ENCODE results near the gene PSMC3IP.
A peak's percentile ranks its signal among the peaks of the same experiment; 100 is the strongest.
"Not testable (repeated sequence)": the region's sequence is repeated elsewhere in the genome, so short reads cannot be mapped to it uniquely, and the experiment has no call there.

PSMC3IP gene

GRCh38 chr17:42553161-42553818, 24.2 kb downstream of the PSMC3IP start:
- Histone ChIP-seq H3K27me3 (ENCODE audit: control insufficient read depth in 1 of 2, insufficient read depth in 2 of 2, low read length in 2 of 2) (no peaks in the 10 kb centered on the region), H3K9ac (ENCODE audit: low read depth in 1 of 2, low read length in 2 of 2) (no peak overlapping the region), H3K4me3 (ENCODE audit: low read depth in 1 of 2, low read length in 2 of 2) (peak overlapping the region in 1 of 2 donors; percentile 95), H3K27ac (ENCODE audit: low read depth, low read length) (no peak overlapping the region), H3K9me3 (ENCODE audit: control insufficient read depth in 1 of 2, low read length in 2 of 2) (no peaks in the 10 kb centered on the region), H3K4me1 (ENCODE audit: control insufficient read depth in 1 of 2, insufficient read depth in 2 of 2, low read length in 2 of 2) (peaks cover 10 to 22% of the 10 kb centered on the region in 2 donors), H3K36me3 (ENCODE audit: control insufficient read depth in 1 of 2, insufficient read depth in 2 of 2, low read length in 2 of 2) (no peaks in the 10 kb centered on the region)

DNA sequence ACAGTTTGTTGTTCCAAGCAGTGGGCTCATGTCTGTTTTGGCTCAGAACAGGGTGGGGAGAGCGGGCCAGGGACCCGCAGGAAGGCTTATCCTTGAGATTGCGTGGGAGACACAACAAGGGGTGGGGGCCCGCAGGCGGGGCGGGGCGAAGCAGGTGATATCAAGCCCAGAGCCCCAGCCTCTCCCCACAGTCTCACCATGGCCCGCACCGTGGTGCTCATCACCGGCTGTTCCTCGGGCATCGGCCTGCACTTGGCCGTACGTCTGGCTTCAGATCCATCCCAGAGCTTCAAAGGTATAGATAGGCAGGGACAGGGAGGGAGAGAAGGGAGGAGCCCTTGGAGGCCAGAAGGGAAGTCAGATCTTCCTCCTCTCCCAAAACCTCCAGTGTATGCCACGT, 24.8 kb downstream of the PSMC3IP start, which contains the start of gene HSD17B1:
HSD17B1 (plus strand) TSS at position 188 of the 400 bp plus-strand sequence; CDS start at position 199, 11 bp downstream.
- not testable (repeated sequence) for H3K27me3 ChIP-seq (ENCODE audit: control insufficient read depth in 1 of 2, insufficient read depth in 2 of 2, low read length in 2 of 2); H3K36me3 ChIP-seq (ENCODE audit: control insufficient read depth in 1 of 2, insufficient read depth in 2 of 2, low read length in 2 of 2); H3K27ac ChIP-seq (ENCODE audit: low read depth, low read length); H3K9me3 ChIP-seq (ENCODE audit: control insufficient read depth in 1 of 2, low read length in 2 of 2)
- Histone ChIP-seq H3K9ac (ENCODE audit: low read depth in 1 of 2, low read length in 2 of 2) (peak within 1 kb of the TSS in 1 of 2 donors; percentile 90), H3K4me3 (ENCODE audit: low read depth in 1 of 2, low read length in 2 of 2) (peak within 1 kb of the TSS; percentile 84 to 95), H3K4me1 (ENCODE audit: control insufficient read depth in 1 of 2, insufficient read depth in 2 of 2, low read length in 2 of 2) (peaks cover 14 to 26% of the 10 kb centered on the region in 2 donors)

- no peaks in the 10 kb centered on the region for H3K27me3 ChIP-seq (ENCODE audit: control insufficient read depth in 1 of 2, insufficient read depth in 2 of 2, low read length in 2 of 2)
- no peak overlapping the region for H3K9ac ChIP-seq (ENCODE audit: low read depth in 1 of 2, low read length in 2 of 2)
- no peaks in the 10 kb centered on the region for H3K9me3 ChIP-seq (ENCODE audit: control insufficient read depth in 1 of 2, low read length in 2 of 2)
- H3K27ac ChIP-seq (ENCODE audit: low read depth, low read length): no peak overlapping the region
- H3K4me3 ChIP-seq (ENCODE audit: low read depth in 1 of 2, low read length in 2 of 2): peak overlapping the region; percentile 47 to 48
- peaks cover 0 to 4% of the 10 kb centered on the region in 2 donors for H3K36me3 ChIP-seq (ENCODE audit: control insufficient read depth in 1 of 2, insufficient read depth in 2 of 2, low read length in 2 of 2)
- peaks cover 7 to 19% of the 10 kb centered on the region in 2 donors for H3K4me1 ChIP-seq (ENCODE audit: control insufficient read depth in 1 of 2, insufficient read depth in 2 of 2, low read length in 2 of 2)
These were observed 28.4 kb downstream of the PSMC3IP start for GRCh38 chr17:42548993-42549755.

GRCh38 chr17:42548070-42548837, 29.3 kb downstream of the PSMC3IP start:
- Histone ChIP-seq H3K27me3 (ENCODE audit: control insufficient read depth in 1 of 2, insufficient read depth in 2 of 2, low read length in 2 of 2) (no peaks in the 10 kb centered on the region), H3K9ac (ENCODE audit: low read depth in 1 of 2, low read length in 2 of 2) (peak overlapping the region in 1 of 2 donors; percentile 32), H3K36me3 (ENCODE audit: control insufficient read depth in 1 of 2, insufficient read depth in 2 of 2, low read length in 2 of 2) (peaks cover 0 to 11% of the 10 kb centered on the region in 2 donors), H3K4me3 (ENCODE audit: low read depth in 1 of 2, low read length in 2 of 2) (peak overlapping the region; percentile 47 to 48), H3K27ac (ENCODE audit: low read depth, low read length) (no peak overlapping the region), H3K9me3 (ENCODE audit: control insufficient read depth in 1 of 2, low read length in 2 of 2) (no peaks in the 10 kb centered on the region), H3K4me1 (ENCODE audit: control insufficient read depth in 1 of 2, insufficient read depth in 2 of 2, low read length in 2 of 2) (peaks cover 3 to 14% of the 10 kb centered on the region in 2 donors)

DNA sequence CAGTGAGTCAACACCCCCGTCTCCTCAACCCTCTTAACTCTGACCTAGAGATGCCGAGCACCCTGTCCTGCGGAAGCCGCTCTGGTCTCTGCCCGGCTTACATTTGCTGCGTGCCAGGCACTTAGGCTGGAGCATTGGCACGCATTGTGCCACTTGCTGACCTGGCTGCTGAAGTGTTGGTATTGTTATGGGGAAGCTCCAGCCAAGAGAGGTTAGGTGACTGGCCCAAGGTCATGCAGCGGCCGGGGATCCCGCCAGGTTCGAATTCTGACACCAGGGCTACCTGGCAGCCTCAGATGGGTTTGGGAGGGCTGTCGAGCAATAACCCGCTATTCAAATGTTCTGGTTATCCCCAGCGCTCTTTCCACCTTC, 29.8 kb downstream of the PSMC3IP start:
- no peaks in the 10 kb centered on the region for H3K9me3 ChIP-seq (ENCODE audit: control insufficient read depth in 1 of 2, low read length in 2 of 2)
- peaks cover 0 to 13% of the 10 kb centered on the region in 2 donors for H3K36me3 ChIP-seq (ENCODE audit: control insufficient read depth in 1 of 2, insufficient read depth in 2 of 2, low read length in 2 of 2)
- peak overlapping the region in 1 of 2 donors; percentile 32 for H3K9ac ChIP-seq (ENCODE audit: low read depth in 1 of 2, low read length in 2 of 2)
- H3K4me3 ChIP-seq (ENCODE audit: low read depth in 1 of 2, low read length in 2 of 2): peak overlapping the region; percentile 47 to 48
- no peak overlapping the region for H3K27ac ChIP-seq (ENCODE audit: low read depth, low read length)
- H3K27me3 ChIP-seq (ENCODE audit: control insufficient read depth in 1 of 2, insufficient read depth in 2 of 2, low read length in 2 of 2): no peaks in the 10 kb centered on the region
- H3K4me1 ChIP-seq (ENCODE audit: control insufficient read depth in 1 of 2, insufficient read depth in 2 of 2, low read length in 2 of 2): peaks cover 3 to 14% of the 10 kb centered on the region in 2 donors

DNA sequence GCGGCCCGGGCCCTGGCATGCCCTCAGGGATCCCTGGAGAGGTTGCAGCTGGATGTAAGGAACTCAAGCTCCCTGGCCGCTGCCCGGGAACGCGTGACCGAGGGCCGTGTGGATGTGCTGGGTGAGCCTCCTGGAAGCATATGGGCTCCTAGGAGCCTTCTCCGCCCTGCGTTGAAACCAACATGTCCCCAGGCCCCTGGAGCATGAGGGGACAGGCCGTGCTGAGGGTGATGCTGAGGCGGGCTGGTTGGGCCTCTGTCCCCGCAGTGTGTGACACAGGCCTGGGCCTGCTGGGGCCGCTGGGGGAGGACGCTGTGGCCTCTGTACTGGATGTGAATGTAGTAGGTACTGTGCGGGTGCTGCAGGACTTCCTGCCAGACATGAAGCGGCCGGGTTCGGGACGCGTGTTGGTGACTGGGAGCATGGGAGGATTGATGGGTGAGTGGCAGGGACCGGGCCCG, 30.5 kb downstream of the PSMC3IP start:
- H3K4me3 ChIP-seq (ENCODE audit: low read depth in 1 of 2, low read length in 2 of 2): no peak overlapping the region
- no peaks in the 10 kb centered on the region for H3K9me3 ChIP-seq (ENCODE audit: control insufficient read depth in 1 of 2, low read length in 2 of 2)
- no peak overlapping the region for H3K9ac ChIP-seq (ENCODE audit: low read depth in 1 of 2, low read length in 2 of 2)
- peaks cover 3 to 14% of the 10 kb centered on the region in 2 donors for H3K4me1 ChIP-seq (ENCODE audit: control insufficient read depth in 1 of 2, insufficient read depth in 2 of 2, low read length in 2 of 2)
- H3K27ac ChIP-seq (ENCODE audit: low read depth, low read length): no peak overlapping the region
- H3K36me3 ChIP-seq (ENCODE audit: control insufficient read depth in 1 of 2, insufficient read depth in 2 of 2, low read length in 2 of 2): peaks cover 0 to 17% of the 10 kb centered on the region in 2 donors
- H3K27me3 ChIP-seq (ENCODE audit: control insufficient read depth in 1 of 2, insufficient read depth in 2 of 2, low read length in 2 of 2): no peaks in the 10 kb centered on the region

DNA sequence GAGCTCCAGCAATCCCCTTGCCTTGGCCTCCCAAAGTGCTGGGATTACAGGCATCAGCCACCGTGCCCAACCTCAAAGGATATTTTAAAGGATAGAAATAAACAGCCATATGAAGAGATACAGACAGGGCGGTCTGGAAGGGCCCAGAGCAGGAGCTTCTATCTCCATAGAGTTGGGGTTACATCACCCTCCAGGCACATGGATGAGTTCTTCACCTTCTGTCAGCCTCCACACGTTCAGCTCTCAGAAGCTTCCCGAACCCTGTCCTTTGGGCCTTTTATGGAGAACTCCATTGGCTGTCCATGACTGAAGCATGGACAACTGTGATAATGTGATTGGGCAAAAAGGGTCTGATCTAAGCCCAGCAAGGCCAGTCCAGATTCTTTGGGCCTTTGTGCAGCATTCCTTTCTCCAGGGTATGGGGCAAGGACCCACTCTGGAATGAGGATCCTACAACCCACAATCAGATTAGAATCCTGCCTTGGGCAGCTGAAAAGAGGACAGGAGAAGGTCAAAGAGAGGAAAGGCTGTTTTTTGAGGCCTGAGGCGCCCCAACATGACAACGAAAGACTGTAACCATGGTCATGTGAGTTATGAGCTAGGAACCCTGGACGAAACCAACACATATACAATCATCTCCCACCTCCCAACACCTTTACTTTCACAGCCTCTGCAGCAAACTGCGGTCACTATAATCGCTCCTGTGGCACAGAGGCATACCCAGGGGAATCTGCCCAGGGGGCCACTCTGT, 31.6 kb downstream of the PSMC3IP start:
- Histone ChIP-seq H3K36me3 (ENCODE audit: control insufficient read depth in 1 of 2, insufficient read depth in 2 of 2, low read length in 2 of 2) (peaks cover 0 to 21% of the 10 kb centered on the region in 2 donors), H3K4me1 (ENCODE audit: control insufficient read depth in 1 of 2, insufficient read depth in 2 of 2, low read length in 2 of 2) (peaks cover 12 to 24% of the 10 kb centered on the region in 2 donors)
- not testable (repeated sequence) for H3K9ac ChIP-seq (ENCODE audit: low read depth in 1 of 2, low read length in 2 of 2); H3K27me3 ChIP-seq (ENCODE audit: control insufficient read depth in 1 of 2, insufficient read depth in 2 of 2, low read length in 2 of 2); H3K27ac ChIP-seq (ENCODE audit: low read depth, low read length); H3K4me3 ChIP-seq (ENCODE audit: low read depth in 1 of 2, low read length in 2 of 2); H3K9me3 ChIP-seq (ENCODE audit: control insufficient read depth in 1 of 2, low read length in 2 of 2)

DNA sequence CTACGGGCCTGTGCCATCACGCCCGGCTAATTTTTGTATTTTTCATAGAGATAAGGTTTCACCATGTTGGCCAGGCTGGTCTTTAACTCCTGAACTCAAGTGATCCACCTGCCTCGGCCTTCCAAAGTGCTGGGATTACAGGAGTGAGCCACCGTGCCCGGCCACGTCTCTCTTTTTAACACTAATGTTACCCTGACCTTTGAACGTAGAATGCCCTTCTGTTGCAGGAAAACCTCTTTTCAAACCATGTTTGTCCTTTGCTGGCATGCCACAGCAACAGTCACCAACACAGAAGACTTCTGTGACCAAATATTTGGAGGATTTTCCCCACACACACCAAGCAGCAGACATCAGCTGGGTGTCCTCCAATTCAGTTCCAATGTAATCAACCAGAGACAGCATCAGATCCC, 32.6 kb downstream of the PSMC3IP start:
- Histone ChIP-seq H3K9ac (ENCODE audit: low read depth in 1 of 2, low read length in 2 of 2) (no peak overlapping the region), H3K36me3 (ENCODE audit: control insufficient read depth in 1 of 2, insufficient read depth in 2 of 2, low read length in 2 of 2) (peaks cover 0 to 21% of the 10 kb centered on the region in 2 donors), H3K27me3 (ENCODE audit: control insufficient read depth in 1 of 2, insufficient read depth in 2 of 2, low read length in 2 of 2) (no peaks in the 10 kb centered on the region), H3K4me3 (ENCODE audit: low read depth in 1 of 2, low read length in 2 of 2) (no peak overlapping the region), H3K4me1 (ENCODE audit: control insufficient read depth in 1 of 2, insufficient read depth in 2 of 2, low read length in 2 of 2) (peaks cover 15 to 27% of the 10 kb centered on the region in 2 donors), H3K27ac (ENCODE audit: low read depth, low read length) (no peak overlapping the region), H3K9me3 (ENCODE audit: control insufficient read depth in 1 of 2, low read length in 2 of 2) (no peaks in the 10 kb centered on the region)

- H3K4me1 ChIP-seq (ENCODE audit: control insufficient read depth in 1 of 2, insufficient read depth in 2 of 2, low read length in 2 of 2): peaks cover 15 to 18% of the 10 kb centered on the region in 2 donors
- no peaks in the 10 kb centered on the region for H3K9me3 ChIP-seq (ENCODE audit: control insufficient read depth in 1 of 2, low read length in 2 of 2)
- H3K9ac ChIP-seq (ENCODE audit: low read depth in 1 of 2, low read length in 2 of 2): no peak overlapping the region
- peaks cover 0 to 30% of the 10 kb centered on the region in 2 donors for H3K36me3 ChIP-seq (ENCODE audit: control insufficient read depth in 1 of 2, insufficient read depth in 2 of 2, low read length in 2 of 2)
- no peaks in the 10 kb centered on the region for H3K27me3 ChIP-seq (ENCODE audit: control insufficient read depth in 1 of 2, insufficient read depth in 2 of 2, low read length in 2 of 2)
- no peak overlapping the region for H3K4me3 ChIP-seq (ENCODE audit: low read depth in 1 of 2, low read length in 2 of 2)
- no peak overlapping the region for H3K27ac ChIP-seq (ENCODE audit: low read depth, low read length)
These were observed 34.1 kb downstream of the PSMC3IP start for GRCh38 chr17:42543190-42544079.

Data from duodenal mucosa (tissue), 2 donors.